ENCODE results near the gene MAP2K5.

The MAP2K5 gene

GRCh38 chr15:67826717-67827561, 284.4 kb downstream of the MAP2K5 start:
- Histone ChIP-seq H3K27ac (ENCODE audit: low read depth, low read length) (no peak overlapping the region), H3K4me3 (ENCODE audit: low read depth, low read length) (no peak overlapping the region), H3K4me1 (ENCODE audit: control insufficient read depth, insufficient read depth, low read length) (peaks cover 40% of the 10 kb centered on the region), H3K9me3 (ENCODE audit: control insufficient read depth, insufficient read depth, low read length) (no peaks in the 10 kb centered on the region), H3K27me3 (ENCODE audit: control insufficient read depth, insufficient read depth, low read length) (peaks cover 100% of the 10 kb centered on the region), H3K9ac (ENCODE audit: low read depth, low read length) (no peak overlapping the region), H3K36me3 (ENCODE audit: control insufficient read depth, insufficient read depth, low read length) (no peaks in the 10 kb centered on the region)

GRCh38 chr15:67827562-67828277, 285.2 kb downstream of the MAP2K5 start:
- H3K27ac ChIP-seq (ENCODE audit: low read depth, low read length) = no peak overlapping the region
- no peak overlapping the region for H3K4me3 ChIP-seq (ENCODE audit: low read depth, low read length)
- H3K4me1 ChIP-seq (ENCODE audit: control insufficient read depth, insufficient read depth, low read length) = peaks cover 42% of the 10 kb centered on the region
- H3K9ac ChIP-seq (ENCODE audit: low read depth, low read length) = no peak overlapping the region
- no peaks in the 10 kb centered on the region for H3K36me3 ChIP-seq (ENCODE audit: control insufficient read depth, insufficient read depth, low read length)
- H3K9me3 ChIP-seq (ENCODE audit: control insufficient read depth, insufficient read depth, low read length) = no peaks in the 10 kb centered on the region
- H3K27me3 ChIP-seq (ENCODE audit: control insufficient read depth, insufficient read depth, low read length) = peaks cover 100% of the 10 kb centered on the region

- H3K4me1 ChIP-seq (ENCODE audit: control insufficient read depth, insufficient read depth, low read length) = peaks cover 47% of the 10 kb centered on the region
- H3K27ac ChIP-seq (ENCODE audit: low read depth, low read length) = no peak overlapping the region
- no peak overlapping the region for H3K9ac ChIP-seq (ENCODE audit: low read depth, low read length)
- H3K4me3 ChIP-seq (ENCODE audit: low read depth, low read length) = peak overlapping the region; percentile 21; the same call in 1 of the 2 replicates
- H3K9me3 ChIP-seq (ENCODE audit: control insufficient read depth, insufficient read depth, low read length) = no peaks in the 10 kb centered on the region
- H3K36me3 ChIP-seq (ENCODE audit: control insufficient read depth, insufficient read depth, low read length) = no peaks in the 10 kb centered on the region
- peaks cover 100% of the 10 kb centered on the region for H3K27me3 ChIP-seq (ENCODE audit: control insufficient read depth, insufficient read depth, low read length)
Observed at GRCh38 chr15:67828278-67828968, 285.9 kb downstream of the MAP2K5 start.

GRCh38 chr15:67828969-67829646, 286.6 kb downstream of the MAP2K5 start:
- Histone ChIP-seq H3K9ac (ENCODE audit: low read depth, low read length) (no peak overlapping the region), H3K4me3 (ENCODE audit: low read depth, low read length) (peak overlapping the region; percentile 21; the same call in 1 of the 2 replicates), H3K36me3 (ENCODE audit: control insufficient read depth, insufficient read depth, low read length) (no peaks in the 10 kb centered on the region), H3K4me1 (ENCODE audit: control insufficient read depth, insufficient read depth, low read length) (peaks cover 46% of the 10 kb centered on the region), H3K27me3 (ENCODE audit: control insufficient read depth, insufficient read depth, low read length) (peaks cover 100% of the 10 kb centered on the region), H3K9me3 (ENCODE audit: control insufficient read depth, insufficient read depth, low read length) (no peaks in the 10 kb centered on the region), H3K27ac (ENCODE audit: low read depth, low read length) (no peak overlapping the region)

GRCh38 chr15:67829647-67830504, 287.4 kb downstream of the MAP2K5 start:
- no peaks in the 10 kb centered on the region for H3K36me3 ChIP-seq (ENCODE audit: control insufficient read depth, insufficient read depth, low read length)

GRCh38 chr15:67831363-67831762, 288.9 kb downstream of the MAP2K5 start:
- Histone ChIP-seq H3K9me3 (ENCODE audit: control insufficient read depth, insufficient read depth, low read length) (no peaks in the 10 kb centered on the region), H3K27me3 (ENCODE audit: control insufficient read depth, insufficient read depth, low read length) (peaks cover 100% of the 10 kb centered on the region), H3K4me3 (ENCODE audit: low read depth, low read length) (no peak overlapping the region), H3K36me3 (ENCODE audit: control insufficient read depth, insufficient read depth, low read length) (no peaks in the 10 kb centered on the region), H3K27ac (ENCODE audit: low read depth, low read length) (no peak overlapping the region), H3K9ac (ENCODE audit: low read depth, low read length) (no peak overlapping the region), H3K4me1 (ENCODE audit: control insufficient read depth, insufficient read depth, low read length) (peaks cover 30% of the 10 kb centered on the region)

More at GRCh38 chr15:67829647-67830504, 287.4 kb downstream of the MAP2K5 start:
- H3K27me3 ChIP-seq (ENCODE audit: control insufficient read depth, insufficient read depth, low read length) = peaks cover 100% of the 10 kb centered on the region
- H3K27ac ChIP-seq (ENCODE audit: low read depth, low read length) = no peak overlapping the region
- peaks cover 39% of the 10 kb centered on the region for H3K4me1 ChIP-seq (ENCODE audit: control insufficient read depth, insufficient read depth, low read length)
- H3K9me3 ChIP-seq (ENCODE audit: control insufficient read depth, insufficient read depth, low read length) = no peaks in the 10 kb centered on the region
- no peak overlapping the region for H3K9ac ChIP-seq (ENCODE audit: low read depth, low read length)
- H3K4me3 ChIP-seq (ENCODE audit: low read depth, low read length) = 0 out of 2 replicates have a peak overlapping the region, but pooled peaks have one; percentile 1

- no peaks in the 10 kb centered on the region for H3K9me3 ChIP-seq (ENCODE audit: control insufficient read depth, insufficient read depth, low read length)
- H3K9ac ChIP-seq (ENCODE audit: low read depth, low read length) = no peak overlapping the region
- no peak overlapping the region for H3K27ac ChIP-seq (ENCODE audit: low read depth, low read length)
- H3K36me3 ChIP-seq (ENCODE audit: control insufficient read depth, insufficient read depth, low read length) = no peaks in the 10 kb centered on the region
- H3K4me1 ChIP-seq (ENCODE audit: control insufficient read depth, insufficient read depth, low read length) = peaks cover 35% of the 10 kb centered on the region
- H3K27me3 ChIP-seq (ENCODE audit: control insufficient read depth, insufficient read depth, low read length) = peaks cover 100% of the 10 kb centered on the region
- H3K4me3 ChIP-seq (ENCODE audit: low read depth, low read length) = no peak overlapping the region
Observed at GRCh38 chr15:67832031-67832551, 289.6 kb downstream of the MAP2K5 start.

GRCh38 chr15:67832897-67833709, 290.6 kb downstream of the MAP2K5 start:
- no peak overlapping the region for H3K27ac ChIP-seq (ENCODE audit: low read depth, low read length)
- no peaks in the 10 kb centered on the region for H3K9me3 ChIP-seq (ENCODE audit: control insufficient read depth, insufficient read depth, low read length)
- H3K4me1 ChIP-seq (ENCODE audit: control insufficient read depth, insufficient read depth, low read length) = peaks cover 40% of the 10 kb centered on the region
- no peak overlapping the region for H3K9ac ChIP-seq (ENCODE audit: low read depth, low read length)
- peaks cover 100% of the 10 kb centered on the region for H3K27me3 ChIP-seq (ENCODE audit: control insufficient read depth, insufficient read depth, low read length)
- peak overlapping the region; percentile 57 for H3K4me3 ChIP-seq (ENCODE audit: low read depth, low read length)
- H3K36me3 ChIP-seq (ENCODE audit: control insufficient read depth, insufficient read depth, low read length) = no peaks in the 10 kb centered on the region

GRCh38 chr15:67833710-67834511, 291.4 kb downstream of the MAP2K5 start:
- Histone ChIP-seq H3K4me3 (ENCODE audit: low read depth, low read length) (peak overlapping the region; percentile 57), H3K27ac (ENCODE audit: low read depth, low read length) (no peak overlapping the region), H3K27me3 (ENCODE audit: control insufficient read depth, insufficient read depth, low read length) (peaks cover 100% of the 10 kb centered on the region), H3K4me1 (ENCODE audit: control insufficient read depth, insufficient read depth, low read length) (peaks cover 43% of the 10 kb centered on the region), H3K9me3 (ENCODE audit: control insufficient read depth, insufficient read depth, low read length) (no peaks in the 10 kb centered on the region), H3K36me3 (ENCODE audit: control insufficient read depth, insufficient read depth, low read length) (no peaks in the 10 kb centered on the region), H3K9ac (ENCODE audit: low read depth, low read length) (no peak overlapping the region)

All from HUES48 (cell line).